Activated CD4-positive, alpha-beta T cell treated with anti-CD3 and anti-CD28 coated beads for 36 hours (primary cell): Measurements from ENCODE around the gene FNTB. TPM values are rescaled to one million over a fixed set of nuclear protein-coding genes. Genes with fewer than 3 reads are reported as not detected.
A peak's percentile ranks its signal among the peaks of the same experiment; 100 is the strongest.

Source experiments
- ATAC-seq: fragments of 200-7000 bp; cut with Tn5 transposase; one replicate; pipeline ENCODE4 v1.10.0; 2021; ENCODE audit warnings: mild to moderate bottlenecking, moderate library complexity
- CTCF ChIA-PET: fragments of 350-600 bp; sonication (Branson Sonifier 250); formaldehyde crosslinking; loops from one replicate; lab custom pipeline; 2021; ENCODE audit warnings: antibody characterized with exemption; lab: Charles Lee
- POLR2A ChIA-PET: fragments of 350-600 bp; sonication (Branson Sonifier 250); formaldehyde crosslinking; loops from one replicate; lab custom pipeline; 2021; ENCODE audit warnings: antibody characterized with exemption, inconsistent platforms; lab: Charles Lee
- DNase-seq: peaks from one replicate; pipeline ENCODE4 v3.0.0-alpha.2; 2020
- H3K27ac Mint-ChIP-seq: one replicate; pipeline ENCODE4 v1.8.0; 2021; ENCODE audit warnings: mixed read lengths
- H3K27me3 Mint-ChIP-seq: one replicate; pipeline ENCODE4 v1.8.0; 2021; ENCODE audit warnings: mixed read lengths
- H3K36me3 Mint-ChIP-seq: one replicate; pipeline ENCODE4 v1.8.0; 2021; ENCODE audit warnings: low read depth, mixed read lengths
- H3K4me1 Mint-ChIP-seq: one replicate; pipeline ENCODE4 v1.8.0; 2021; ENCODE audit warnings: mixed read lengths
- H3K4me3 Mint-ChIP-seq: one replicate; pipeline ENCODE4 v1.8.0; 2021; ENCODE audit warnings: mild to moderate bottlenecking, moderate library complexity, mixed read lengths
- H3K9me3 Mint-ChIP-seq: one replicate; pipeline ENCODE4 v1.8.0; 2021; ENCODE audit warnings: low read depth, mixed read lengths
- intact Hi-C, 2 experiments: fragments of 100-400 bp; cut with DNase I in 1 of 2; cut with micrococcal nuclease in 1 of 2; formaldehyde crosslinking; loops; one replicate each; pipeline versions ENCODE4 v1.14.2 to v1.15.1; 2022 to 2024; cut with DNase I, micrococcal nuclease
- total RNA-seq, 2 experiments: library from RNA; stranded (reverse); gene quantifications; one replicate each; pipeline ENCODE4 v1.2.3, GENCODE V29; 2021

The FNTB gene
- total RNA-seq, 2 experiments from 2014 or later: 18.2 to 24.9 TPM

DNA sequence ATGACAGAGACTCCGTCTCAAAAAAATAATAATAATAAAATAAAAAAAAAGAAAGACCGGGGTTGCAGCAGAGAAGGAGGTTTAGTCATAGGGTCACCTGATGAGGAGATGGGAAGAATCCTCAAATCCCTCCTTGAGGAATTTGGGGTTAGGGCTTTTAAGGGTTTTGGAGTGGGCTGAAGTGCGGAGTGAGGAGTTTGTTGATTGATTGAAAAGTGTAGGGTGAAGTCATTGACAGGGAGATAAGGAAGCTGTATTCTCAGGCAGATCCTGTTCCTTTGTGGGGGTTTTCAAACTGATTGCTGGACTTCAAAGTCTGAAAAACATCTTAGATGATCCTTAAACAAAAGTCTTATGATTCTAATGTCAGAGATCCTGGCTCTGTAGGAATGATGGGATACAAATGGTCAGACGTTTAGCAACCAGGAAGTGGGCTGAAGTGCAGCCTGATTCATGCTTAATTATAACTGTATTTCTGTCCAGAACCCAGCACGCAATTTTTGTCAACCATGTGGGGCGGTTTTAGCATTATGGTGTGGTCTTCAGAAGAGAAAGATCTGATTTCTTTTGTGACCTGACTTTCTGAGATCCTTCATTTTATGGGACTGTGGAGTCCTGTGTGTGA is 16.0 kb downstream of the FNTB start:
- ChIA-PET POLR2A (interaction anchor here (0.6 kb wide), 2 partner anchors 98 to 394 kb away, joined by 3 read pairs; no protein-coding TSS in a partner anchor), CTCF (interaction anchor here (1.3 kb wide), 1 partner anchor 16 kb away, joined by 3 read pairs; the partner anchor contains the start of gene FNTB)
- Mint-ChIP-seq H3K27ac (peak overlapping the region; percentile 11), H3K36me3 (peaks cover 4% of the 10 kb centered on the region), H3K4me1 (peaks cover 53% of the 10 kb centered on the region), H3K27me3 (no peaks in the 10 kb centered on the region), H3K9me3 (no peaks in the 10 kb centered on the region), H3K4me3 (no peak overlapping the region)
- ATAC-seq (no peak), DNase-seq (no peak)
- intact Hi-C loops: loop anchor here in 1 of 2 experiments (5.0 to 10.0 kb wide), 2 partner anchors 205 to 942 kb away; no protein-coding TSS in a partner anchor

- DNase-seq (no peak), ATAC-seq (peak; percentile 86)
- H3K9me3 Mint-ChIP-seq: no peaks in the 10 kb centered on the region
- ChIA-PET CTCF (interaction anchor here (1.3 kb wide), 1 partner anchor 16 kb away, joined by 3 read pairs; the partner anchor contains the start of gene FNTB), POLR2A (no interaction called here)
- peaks cover 46% of the 10 kb centered on the region for H3K4me1 Mint-ChIP-seq
- intact Hi-C loops: loop anchor here in 1 of 2 experiments (5.0 to 10.0 kb wide), 2 partner anchors 204 to 941 kb away; no protein-coding TSS in a partner anchor
- H3K27me3 Mint-ChIP-seq: no peaks in the 10 kb centered on the region
- H3K36me3 Mint-ChIP-seq: peaks cover 4% of the 10 kb centered on the region
- no peak overlapping the region for H3K4me3 Mint-ChIP-seq
- peak overlapping the region; percentile 35 for H3K27ac Mint-ChIP-seq
Measured at GRCh38 chr14:65003394-65003793, 16.7 kb downstream of the FNTB start.

- peaks cover 13% of the 10 kb centered on the region for H3K36me3 Mint-ChIP-seq
- POLR2A ChIA-PET: interaction anchor here (1.0 kb wide), 1 partner anchor 16 kb away, joined by 3 read pairs; no protein-coding TSS in a partner anchor
- ATAC-seq (no peak), DNase-seq (no peak)
- intact Hi-C loops: loop anchor here in 1 of 2 experiments (10.0 kb wide), 1 partner anchor 939 kb away; no protein-coding TSS in a partner anchor
- no peaks in the 10 kb centered on the region for H3K27me3 Mint-ChIP-seq
- H3K27ac Mint-ChIP-seq: no peak overlapping the region
- no peak overlapping the region for H3K4me3 Mint-ChIP-seq
- no peaks in the 10 kb centered on the region for H3K9me3 Mint-ChIP-seq
- CTCF ChIA-PET: interaction anchor here (0.6 to 2.5 kb wide), 5 partner anchors 19 to 82 kb away, joined by 3 to 6 read pairs (median 3); partner anchors contain the start of gene FNTB
- peaks cover 34% of the 10 kb centered on the region for H3K4me1 Mint-ChIP-seq
Measured at GRCh38 chr14:65006261-65006721, 19.6 kb downstream of the FNTB start.

GRCh38 chr14:65007202-65007601 is 20.5 kb downstream of the FNTB start:
- H3K4me1 Mint-ChIP-seq: peaks cover 25% of the 10 kb centered on the region
- ATAC-seq (no peak), DNase-seq (no peak)
- no peaks in the 10 kb centered on the region for H3K27me3 Mint-ChIP-seq
- H3K27ac Mint-ChIP-seq: no peak overlapping the region
- CTCF ChIA-PET: interaction anchor here (1.0 to 2.5 kb wide), 3 partner anchors 9 to 28 kb away, joined by 3 to 6 read pairs (median 4); partner anchors contain the start of gene FNTB
- POLR2A ChIA-PET: no interaction called here
- peaks cover 15% of the 10 kb centered on the region for H3K36me3 Mint-ChIP-seq
- intact Hi-C loops: loop anchor here in 1 of 2 experiments (10.0 kb wide), 1 partner anchor 938 kb away; no protein-coding TSS in a partner anchor
- no peaks in the 10 kb centered on the region for H3K9me3 Mint-ChIP-seq
- H3K4me3 Mint-ChIP-seq: no peak overlapping the region

- DNase-seq (no peak), ATAC-seq (no peak)
- H3K4me3 Mint-ChIP-seq: no peak overlapping the region
- intact Hi-C loops: no loop called here
- no peaks in the 10 kb centered on the region for H3K9me3 Mint-ChIP-seq
- peaks cover 5% of the 10 kb centered on the region for H3K4me1 Mint-ChIP-seq
- H3K36me3 Mint-ChIP-seq: peaks cover 18% of the 10 kb centered on the region
- no peak overlapping the region for H3K27ac Mint-ChIP-seq
- no peaks in the 10 kb centered on the region for H3K27me3 Mint-ChIP-seq
- ChIA-PET POLR2A (no interaction called here), CTCF (interaction anchor here (1.4 kb wide), 1 partner anchor 10 kb away, joined by 3 read pairs; no protein-coding TSS in a partner anchor)
Measured at GRCh38 chr14:65010211-65010931, 23.7 kb downstream of the FNTB start.

- Mint-ChIP-seq H3K36me3 (peaks cover 28% of the 10 kb centered on the region), H3K4me3 (no peak overlapping the region), H3K4me1 (no peaks in the 10 kb centered on the region), H3K9me3 (no peaks in the 10 kb centered on the region), H3K27me3 (no peaks in the 10 kb centered on the region), H3K27ac (no peak overlapping the region)
- POLR2A ChIA-PET: no interaction called here
- DNase-seq: no peak
- intact Hi-C loops: no loop called here
- CTCF ChIA-PET: no interaction called here
- ATAC-seq: no peak
Measured at GRCh38 chr14:65011538-65011937, 24.8 kb downstream of the FNTB start.

GRCh38 chr14:65012353-65012752 is 25.7 kb downstream of the FNTB start:
- ATAC-seq (no peak), DNase-seq (no peak)
- Mint-ChIP-seq H3K27ac (no peak overlapping the region), H3K9me3 (no peaks in the 10 kb centered on the region), H3K36me3 (peaks cover 28% of the 10 kb centered on the region), H3K4me1 (no peaks in the 10 kb centered on the region), H3K4me3 (no peak overlapping the region), H3K27me3 (no peaks in the 10 kb centered on the region)
- POLR2A ChIA-PET: no interaction called here
- intact Hi-C loops: no loop called here
- CTCF ChIA-PET: interaction anchor here (0.5 to 1.2 kb wide), 2 partner anchors 9 to 17 kb away, joined by 3 read pairs; no protein-coding TSS in a partner anchor

DNA sequence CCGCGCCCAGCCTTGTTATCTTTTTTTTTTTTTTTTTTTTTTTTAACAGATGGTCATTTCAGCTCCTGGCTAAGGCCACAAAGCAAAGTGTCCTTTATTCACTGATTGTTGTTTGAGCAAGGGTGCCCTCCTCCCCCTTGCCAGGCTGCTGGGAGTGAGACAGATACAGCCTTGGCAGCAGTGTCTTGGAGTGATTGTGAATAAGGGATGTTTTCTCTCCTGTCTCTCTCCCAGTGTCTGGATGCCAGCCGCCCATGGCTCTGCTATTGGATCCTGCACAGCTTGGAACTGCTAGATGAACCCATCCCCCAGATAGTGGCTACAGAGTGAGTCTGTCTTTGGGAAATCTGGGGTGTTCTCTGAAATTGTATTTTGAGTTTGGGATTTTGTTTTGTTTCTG is 28.7 kb downstream of the FNTB start:
- Mint-ChIP-seq H3K27me3 (no peaks in the 10 kb centered on the region), H3K36me3 (peaks cover 21% of the 10 kb centered on the region), H3K9me3 (no peaks in the 10 kb centered on the region), H3K4me3 (no peak overlapping the region), H3K27ac (no peak overlapping the region), H3K4me1 (no peaks in the 10 kb centered on the region)
- DNase-seq: no peak
- intact Hi-C loops: no loop called here
- ChIA-PET CTCF (interaction anchor here (0.7 to 0.8 kb wide), 3 partner anchors 61 to 936 kb away, joined by 3 read pairs; no protein-coding TSS in a partner anchor), POLR2A (no interaction called here)
- no peak for ATAC-seq

DNA sequence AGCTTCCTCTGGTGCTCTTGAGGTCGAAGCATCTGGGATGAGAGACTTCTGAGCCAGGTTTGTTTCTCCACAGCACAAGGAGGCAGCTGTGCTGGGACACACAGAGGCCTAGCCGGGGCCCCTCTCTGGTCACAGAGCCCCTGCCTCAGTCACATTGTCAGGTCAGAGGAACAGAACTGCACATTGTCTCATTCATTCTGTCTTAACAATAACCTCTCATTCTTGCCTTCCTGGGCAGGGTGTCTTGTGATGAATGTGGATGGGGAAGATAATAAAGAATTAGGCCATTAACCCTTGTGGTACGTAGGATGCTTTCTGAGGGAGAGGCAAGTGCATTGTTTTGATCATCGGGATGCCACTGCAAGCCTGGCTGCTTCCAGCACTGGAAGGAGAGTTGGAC is 29.8 kb downstream of the FNTB start:
- DNase-seq: no peak
- intact Hi-C loops: no loop called here
- Mint-ChIP-seq H3K4me1 (no peaks in the 10 kb centered on the region), H3K36me3 (peaks cover 21% of the 10 kb centered on the region), H3K9me3 (no peaks in the 10 kb centered on the region), H3K4me3 (no peak overlapping the region), H3K27ac (no peak overlapping the region), H3K27me3 (no peaks in the 10 kb centered on the region)
- POLR2A ChIA-PET: no interaction called here
- CTCF ChIA-PET: no interaction called here
- ATAC-seq: no peak

DNA sequence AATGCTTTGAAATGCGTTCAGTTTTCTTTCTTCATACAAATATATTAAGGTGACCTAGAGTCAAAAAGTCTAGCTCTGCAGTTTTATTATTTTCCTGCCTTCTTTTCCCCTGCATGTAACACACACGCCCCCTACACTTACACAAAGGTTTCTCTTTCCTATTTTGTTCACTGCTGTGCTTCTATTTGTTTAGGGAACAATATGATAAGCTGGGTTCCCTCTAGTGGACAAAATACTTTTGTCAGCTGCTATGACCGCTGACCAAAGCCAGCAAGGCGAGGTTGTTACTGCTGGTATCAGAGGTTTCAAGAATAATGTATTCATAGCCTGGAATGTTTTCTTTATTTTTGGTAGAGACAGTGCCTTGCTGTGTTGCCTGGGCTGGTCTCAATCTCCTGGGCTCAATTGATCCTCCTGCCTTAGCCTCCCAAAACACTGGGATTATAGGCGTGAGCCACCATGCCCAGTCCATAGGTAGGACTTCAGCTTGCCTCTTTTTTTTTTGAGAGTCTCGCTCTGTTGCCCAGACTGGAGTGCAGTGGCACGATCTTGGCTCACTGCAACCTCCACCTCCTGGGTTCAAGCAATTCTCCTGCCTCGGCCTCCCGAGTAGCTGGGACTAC is 33.4 kb downstream of the FNTB start:
- CTCF ChIA-PET: interaction anchor here (0.8 to 4.1 kb wide), 8 partner anchors 9 to 660 kb away, joined by 3 to 20 read pairs (median 3); partner anchors contain the start of gene FNTB
- POLR2A ChIA-PET: interaction anchor here (0.7 kb wide), 1 partner anchor 457 kb away, joined by 4 read pairs; no protein-coding TSS in a partner anchor
- H3K4me1 Mint-ChIP-seq: no peaks in the 10 kb centered on the region
- H3K27ac Mint-ChIP-seq: no peak overlapping the region
- intact Hi-C loops: loop anchor here in 1 of 2 experiments (2.0 kb wide), 1 partner anchor 33 kb away; the partner anchor contains the start of gene FNTB
- H3K9me3 Mint-ChIP-seq: no peaks in the 10 kb centered on the region
- H3K4me3 Mint-ChIP-seq: no peak overlapping the region
- peak; percentile 53 for ATAC-seq
- H3K36me3 Mint-ChIP-seq: peaks cover 14% of the 10 kb centered on the region
- no peak for DNase-seq
- H3K27me3 Mint-ChIP-seq: no peaks in the 10 kb centered on the region

DNA sequence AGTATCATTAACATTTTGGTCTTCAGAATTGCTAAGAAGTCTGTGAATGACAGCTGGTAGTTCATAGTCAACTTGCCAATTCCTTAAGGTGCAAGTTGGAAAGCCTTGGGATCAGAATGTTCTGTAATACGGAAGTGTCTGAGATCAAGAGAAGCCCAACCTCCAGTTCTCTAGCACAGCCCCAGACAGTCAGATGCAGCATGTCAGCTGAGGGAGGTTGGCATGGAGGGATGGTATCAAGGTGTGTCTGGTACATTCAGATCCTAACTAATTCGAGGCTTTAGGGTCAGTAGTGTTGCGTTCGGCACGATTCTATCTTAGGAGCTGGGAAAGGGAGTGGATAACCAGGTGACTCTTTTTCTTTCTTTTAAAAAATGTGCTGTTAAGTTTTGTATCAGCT is 38.3 kb downstream of the FNTB start:
- ChIA-PET POLR2A (no interaction called here), CTCF (interaction anchor here (0.8 to 1.8 kb wide), 2 partner anchors 8 to 38 kb away, joined by 3 to 6 read pairs; partner anchors contain the start of gene FNTB)
- H3K36me3 Mint-ChIP-seq: peaks cover 25% of the 10 kb centered on the region

More for the DNA sequence above, 38.3 kb downstream of the FNTB start:
- no peak for ATAC-seq
- no peak overlapping the region for H3K27ac Mint-ChIP-seq
- no peaks in the 10 kb centered on the region for H3K4me1 Mint-ChIP-seq
- intact Hi-C loops: no loop called here
- no peak overlapping the region for H3K4me3 Mint-ChIP-seq
- H3K9me3 Mint-ChIP-seq: no peaks in the 10 kb centered on the region
- no peak for DNase-seq
- H3K27me3 Mint-ChIP-seq: no peaks in the 10 kb centered on the region
